Measurements from ENCODE around the gene PSAP. TPM values are rescaled to one million over a fixed set of nuclear protein-coding genes. Genes with fewer than 3 reads are reported as not detected.

PSAP gene
- total RNA-seq, 1 donor from 2014 or later = 487 TPM

- no peak for DNase-seq (ENCODE audit: extremely low spot score, unreplicated experiment)
- no peaks in the 10 kb centered on the region for H3K9me3 Mint-ChIP-seq
- H3K36me3 Mint-ChIP-seq = peaks cover 33% of the 10 kb centered on the region
- peaks cover 42% of the 10 kb centered on the region for H3K4me1 Mint-ChIP-seq (ENCODE audit: unreplicated experiment)
- H3K27ac Mint-ChIP-seq = peak overlapping the region; percentile 37
- H3K27me3 Mint-ChIP-seq = no peaks in the 10 kb centered on the region
- TF ChIP-seq CTCF (conservative IDR thresholded peaks at IDR 0.05) = no peak
- H3K4me3 Mint-ChIP-seq = no peak overlapping the region
These were observed 16.7 kb downstream of the PSAP start for GRCh38 chr10:71834343-71834674.

GRCh38 chr10:71833451-71834342, 17.4 kb downstream of the PSAP start:
- TF ChIP-seq CTCF (conservative IDR thresholded peaks at IDR 0.05) = no peak
- Mint-ChIP-seq H3K27me3 (no peaks in the 10 kb centered on the region), H3K4me3 (no peak overlapping the region), H3K27ac (no peak overlapping the region), H3K36me3 (peaks cover 37% of the 10 kb centered on the region), H3K4me1 (ENCODE audit: unreplicated experiment) (peaks cover 38% of the 10 kb centered on the region), H3K9me3 (no peaks in the 10 kb centered on the region)
- no peak for DNase-seq (ENCODE audit: extremely low spot score, unreplicated experiment)

- Mint-ChIP-seq H3K27me3 (no peaks in the 10 kb centered on the region), H3K4me3 (no peak overlapping the region), H3K4me1 (ENCODE audit: unreplicated experiment) (peaks cover 31% of the 10 kb centered on the region), H3K36me3 (peaks cover 38% of the 10 kb centered on the region), H3K9me3 (no peaks in the 10 kb centered on the region), H3K27ac (no peak overlapping the region)
- TF ChIP-seq CTCF (conservative IDR thresholded peaks at IDR 0.05) = no peak
- DNase-seq (ENCODE audit: extremely low spot score, unreplicated experiment) = no peak
These were observed 18.1 kb downstream of the PSAP start for GRCh38 chr10:71832967-71833366.

GRCh38 chr10:71831646-71832552, 19.2 kb downstream of the PSAP start:
- Mint-ChIP-seq H3K9me3 (no peaks in the 10 kb centered on the region), H3K27ac (peak overlapping the region; percentile 82), H3K36me3 (peaks cover 38% of the 10 kb centered on the region), H3K27me3 (no peaks in the 10 kb centered on the region), H3K4me1 (ENCODE audit: unreplicated experiment) (peaks cover 21% of the 10 kb centered on the region), H3K4me3 (no peak overlapping the region)
- TF ChIP-seq CTCF (conservative IDR thresholded peaks at IDR 0.05) = no peak
- no peak for DNase-seq (ENCODE audit: extremely low spot score, unreplicated experiment)

GRCh38 chr10:71830726-71831125, 20.3 kb downstream of the PSAP start:
- DNase-seq (ENCODE audit: extremely low spot score, unreplicated experiment) = no peak
- TF ChIP-seq CTCF (conservative IDR thresholded peaks at IDR 0.05) = no peak
- H3K9me3 Mint-ChIP-seq = no peaks in the 10 kb centered on the region
- no peaks in the 10 kb centered on the region for H3K27me3 Mint-ChIP-seq
- peaks cover 42% of the 10 kb centered on the region for H3K36me3 Mint-ChIP-seq
- H3K4me3 Mint-ChIP-seq = no peak overlapping the region
- peak overlapping the region; percentile 82 for H3K27ac Mint-ChIP-seq
- H3K4me1 Mint-ChIP-seq (ENCODE audit: unreplicated experiment) = peaks cover 9% of the 10 kb centered on the region
